ENCODE measurements around the gene ETF1. TPM values are rescaled to one million over a fixed set of nuclear protein-coding genes. Genes with fewer than 3 reads are reported as not detected.

The ETF1 gene
- total RNA-seq, 6 donors from 2014 or later, result 22.0 to 147 (median 92.4) TPM

- Histone ChIP-seq H3K4me1 (peaks cover 24 to 36% (median 31%) of the 10 kb centered on the region in 4 donors), H3K9me3 (no peaks in the 10 kb centered on the region), H3K27ac (no peak overlapping the region), H3K4me3 (peak overlapping the region in 1 of 4 donors; percentile 81), H3K27me3 (no peaks in the 10 kb centered on the region), H3K36me3 (peaks cover 0 to 17% (median 8%) of the 10 kb centered on the region in 4 donors)
- ATAC-seq (ENCODE audit: low FRiP score in 2 of 2) (no peak), DNase-seq (no peak)
- TF ChIP-seq POLR2A (IDR thresholded peaks at IDR 0.05) (peak in 1 of 4 donors; percentile 3), CTCF (IDR thresholded peaks at IDR 0.05) (no peak)
- WGBS, 2 donors, result 89 to 92% methylated on average over 7 of the region's 7 CpGs
Observed at GRCh38 chr5:138468133-138468965, 74.7 kb downstream of the ETF1 start.

- Histone ChIP-seq H3K4me1 (peaks cover 26 to 40% (median 34%) of the 10 kb centered on the region in 4 donors), H3K27me3 (no peaks in the 10 kb centered on the region), H3K4me3 (peak overlapping the region in 2 of 4 donors; percentile 77 to 81), H3K9me3 (no peaks in the 10 kb centered on the region), H3K36me3 (peaks cover 0 to 17% (median 8%) of the 10 kb centered on the region in 4 donors), H3K27ac (no peak overlapping the region)
- ATAC-seq (ENCODE audit: low FRiP score in 2 of 2), result no peak
- 88 to 92% methylated on average over 14 of the region's 14 CpGs for WGBS, 2 donors
- TF ChIP-seq EP300 (IDR thresholded peaks at IDR 0.05) (no peak), CTCF (IDR thresholded peaks at IDR 0.05) (no peak), POLR2A (IDR thresholded peaks at IDR 0.05) (peak in 2 of 4 donors; percentile 9 to 32), POLR2AphosphoS5 (IDR thresholded peaks at IDR 0.05) (no peak)
- no peak for DNase-seq
Observed at GRCh38 chr5:138467711-138468132, 75.3 kb downstream of the ETF1 start.

GRCh38 chr5:138466900-138467710, 75.9 kb downstream of the ETF1 start:
- TF ChIP-seq POLR2AphosphoS5 (IDR thresholded peaks at IDR 0.05), result no peak
- no peak for TF ChIP-seq EP300 (IDR thresholded peaks at IDR 0.05)
- no peak for TF ChIP-seq POLR2A (IDR thresholded peaks at IDR 0.05)
- DNase-seq (peak in 1 of 2 donors; percentile 90), ATAC-seq (ENCODE audit: low FRiP score in 2 of 2) (no peak)
- WGBS, 2 donors, result 96 to 97% methylated on average over 40 to 44 of the region's 45 CpGs
- Histone ChIP-seq H3K36me3 (peaks cover 0 to 17% (median 8%) of the 10 kb centered on the region in 4 donors), H3K4me3 (peak overlapping the region; percentile 77 to 81 (median 78)), H3K9me3 (no peaks in the 10 kb centered on the region), H3K27ac (peak overlapping the region in 1 of 4 donors; percentile 96), H3K27me3 (no peaks in the 10 kb centered on the region), H3K4me1 (peaks cover 26 to 40% (median 34%) of the 10 kb centered on the region in 4 donors)

- H3K4me1 ChIP-seq, result peaks cover 26 to 40% (median 34%) of the 10 kb centered on the region in 4 donors
- peak overlapping the region in 2 of 4 donors; percentile 96 to 99 for H3K27ac ChIP-seq
- 22 to 32% methylated on average over 12 to 38 of the region's 39 CpGs for WGBS, 2 donors
- DNase-seq (peak; percentile 48 to 88), ATAC-seq (ENCODE audit: low FRiP score in 2 of 2) (no peak)
- H3K9me3 ChIP-seq, result no peaks in the 10 kb centered on the region
- peak overlapping the region; percentile 77 to 81 (median 78) for H3K4me3 ChIP-seq
- TF ChIP-seq POLR2A (IDR thresholded peaks at IDR 0.05) (no peak), EP300 (IDR thresholded peaks at IDR 0.05) (no peak), CTCF (IDR thresholded peaks at IDR 0.05) (no peak), POLR2AphosphoS5 (IDR thresholded peaks at IDR 0.05) (no peak)
- H3K36me3 ChIP-seq, result peaks cover 0 to 17% (median 8%) of the 10 kb centered on the region in 4 donors
- H3K27me3 ChIP-seq, result no peaks in the 10 kb centered on the region
Observed at GRCh38 chr5:138466125-138466899, 76.7 kb downstream of the ETF1 start.
